GM19238 (cell line): Measurements from ENCODE around the gene PEX11A.

Experiments used
- DNase-seq: peaks from one replicate; pipeline ENCODE4 v3.0.0; 2011; ENCODE audit warnings: low spot score; ENCODE audit not compliant: insufficient read length

PEX11A gene

DNA sequence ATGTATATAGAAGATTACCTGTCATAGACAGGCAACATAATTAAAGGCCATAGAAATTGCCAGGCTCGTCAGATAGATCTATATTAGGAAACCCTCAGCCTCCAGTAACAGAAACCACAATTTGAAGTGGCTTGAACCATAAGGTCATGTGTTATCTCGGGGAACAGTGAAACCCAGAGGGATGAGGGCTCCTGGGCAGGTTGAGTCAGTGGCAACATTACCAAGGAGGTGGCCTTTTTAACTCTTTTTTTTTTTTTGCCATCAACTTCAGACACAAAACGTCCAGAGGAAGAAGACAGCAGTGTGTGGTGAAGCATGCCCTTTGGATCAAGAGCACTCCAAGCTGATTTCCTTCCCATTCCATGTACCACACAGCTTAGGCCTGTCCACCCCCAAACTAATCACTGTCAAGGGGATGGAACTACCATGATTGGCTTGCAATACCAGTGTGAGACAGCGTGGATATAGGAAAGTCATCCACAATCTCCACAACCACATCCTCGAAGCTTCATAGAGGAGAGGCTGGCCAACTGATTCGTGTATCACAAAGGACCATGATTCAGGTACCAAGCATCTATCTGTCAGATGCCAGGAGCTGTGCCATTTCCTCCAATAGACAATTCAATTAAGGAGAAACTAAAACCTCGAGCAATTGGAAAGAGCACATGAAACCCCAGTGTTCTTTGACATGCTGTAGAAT lies 34.3 kb downstream of the PEX11A start:
- no peak for DNase-seq

DNA sequence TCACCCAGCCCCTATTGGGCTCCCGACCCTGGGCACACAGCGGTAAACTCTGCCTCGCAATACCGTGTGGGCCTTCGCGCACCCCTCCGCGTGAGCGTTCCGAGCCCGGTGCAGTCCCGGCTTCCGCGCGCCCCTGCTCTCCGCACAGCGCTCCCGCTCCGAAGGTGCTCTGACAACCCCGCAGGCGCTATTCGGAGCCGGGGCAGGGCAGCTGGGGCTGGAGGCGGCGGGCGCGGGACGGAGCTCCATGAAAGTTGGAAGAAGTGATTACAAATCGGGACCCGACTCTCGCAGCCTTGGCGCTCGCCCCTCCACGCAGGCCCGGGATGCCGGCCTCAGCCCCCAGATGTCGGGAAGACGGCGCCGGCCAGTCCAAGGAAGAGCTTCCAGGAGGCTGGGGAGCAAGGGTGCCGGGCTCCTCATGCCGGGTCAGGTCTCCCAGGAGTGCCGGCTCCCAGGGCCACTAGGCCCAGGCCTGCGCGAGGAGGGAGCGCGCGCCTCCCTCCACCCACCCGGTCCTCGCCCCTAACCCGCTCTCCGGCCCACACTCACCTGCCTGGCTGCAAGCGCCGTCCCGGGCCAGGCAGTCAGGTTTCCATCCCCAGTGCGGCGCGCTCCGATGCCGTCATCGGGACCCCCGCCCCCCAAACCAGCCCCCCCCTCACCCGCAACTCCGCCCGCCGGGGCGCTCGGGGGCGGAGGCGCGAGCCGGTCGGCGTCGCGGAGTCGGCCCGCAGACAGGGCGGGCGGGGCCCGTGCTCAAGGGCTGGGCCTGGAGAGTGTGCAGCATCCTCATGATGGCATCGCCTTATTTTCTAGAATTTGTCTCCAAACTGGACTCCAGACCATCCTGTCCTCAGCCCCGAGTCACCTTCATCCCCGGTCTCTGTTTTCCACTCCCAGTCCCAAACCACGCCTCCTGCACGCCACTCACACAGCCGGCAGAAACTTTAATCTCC lies 35.4 kb downstream of the PEX11A start, which contains the start of gene KIF7:
Gene KIF7 (minus strand): TSS at position 621 of the 959 bp plus-strand sequence. CDS start 2,537 bp downstream, outside the sequence.
- DNase-seq = no peak

DNA sequence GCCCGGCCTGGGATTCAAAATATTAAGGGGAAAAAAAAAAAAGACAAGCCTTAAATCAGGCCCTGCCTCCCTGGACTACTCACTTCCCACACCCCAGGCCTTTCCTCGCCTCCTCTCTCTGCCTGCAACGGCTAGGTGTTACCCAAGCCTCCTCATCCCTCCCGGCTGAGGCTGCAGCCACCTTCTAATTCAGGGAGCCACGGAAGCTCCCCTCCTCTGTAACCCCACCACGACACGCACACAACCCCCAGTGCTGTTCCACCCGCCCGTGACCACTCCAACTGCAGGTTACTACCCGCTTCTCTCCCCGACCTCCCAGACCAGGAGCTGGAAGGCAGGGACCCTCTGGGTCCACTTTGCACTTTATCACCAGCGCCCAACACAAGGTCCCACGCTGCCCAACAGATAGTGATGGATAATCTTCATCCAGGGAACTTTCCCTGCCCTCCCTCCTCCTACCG lies 36.2 kb downstream of the PEX11A start:
- no peak for DNase-seq

DNA sequence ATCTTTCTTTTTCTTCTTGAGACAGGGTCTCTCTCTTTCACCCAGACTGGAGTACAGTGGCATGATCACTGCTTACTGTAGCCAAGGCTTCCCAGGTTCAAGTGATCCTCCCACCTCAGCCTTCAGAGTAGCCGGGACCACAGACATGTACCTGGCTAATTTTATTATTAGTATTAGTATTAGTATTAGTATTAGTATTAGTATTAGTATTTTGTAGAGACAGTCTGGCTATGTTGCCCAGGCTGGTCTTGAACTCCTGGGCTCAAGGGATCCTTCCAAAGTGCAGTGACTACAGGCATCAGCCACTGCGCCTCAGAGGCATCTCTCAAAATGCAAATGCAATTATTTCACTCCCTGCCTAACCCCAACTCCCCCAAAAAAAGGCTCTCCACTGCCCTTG lies 37.0 kb downstream of the PEX11A start:
- no peak for DNase-seq

DNA sequence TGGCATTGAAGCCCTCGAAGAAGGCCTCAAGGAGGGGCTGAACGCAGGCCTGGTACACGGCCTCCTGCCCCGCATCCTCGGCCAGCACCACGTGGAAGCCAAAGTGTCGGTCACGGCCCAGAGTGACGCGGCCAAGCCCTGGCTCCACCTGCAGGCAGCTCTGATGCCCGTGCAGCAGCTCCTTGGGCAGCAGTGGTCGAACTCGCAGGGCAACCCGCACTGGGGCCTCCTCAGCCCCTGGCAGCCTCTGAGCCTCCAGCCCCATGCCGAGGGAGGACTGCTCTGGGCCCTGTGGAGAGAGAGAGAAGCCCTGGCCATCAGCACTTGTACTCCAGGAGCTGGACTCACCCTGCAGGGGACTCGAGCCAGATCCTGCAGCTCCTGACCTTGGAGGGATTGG lies 37.9 kb downstream of the PEX11A start:
- DNase-seq = no peak

DNA sequence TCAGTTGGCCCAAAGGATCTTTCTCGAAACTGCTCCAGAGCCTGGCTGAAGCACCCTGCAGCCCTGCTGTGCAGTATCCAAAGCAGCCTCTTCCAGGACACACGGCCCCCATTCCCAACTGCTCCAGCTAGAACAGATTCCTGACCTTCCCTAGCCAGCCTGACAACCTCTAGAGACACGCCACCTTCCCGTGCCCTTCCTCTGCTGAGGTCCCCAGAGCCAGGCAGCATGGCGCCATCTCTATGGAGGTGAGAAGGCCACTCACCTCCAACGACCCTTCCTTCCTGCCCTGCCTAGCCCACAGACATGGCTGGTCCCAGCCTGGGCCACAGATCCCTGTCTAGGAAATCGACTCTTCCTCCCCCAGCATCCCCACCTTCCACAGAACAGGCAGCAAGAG lies 38.4 kb downstream of the PEX11A start:
- no peak for DNase-seq

DNA sequence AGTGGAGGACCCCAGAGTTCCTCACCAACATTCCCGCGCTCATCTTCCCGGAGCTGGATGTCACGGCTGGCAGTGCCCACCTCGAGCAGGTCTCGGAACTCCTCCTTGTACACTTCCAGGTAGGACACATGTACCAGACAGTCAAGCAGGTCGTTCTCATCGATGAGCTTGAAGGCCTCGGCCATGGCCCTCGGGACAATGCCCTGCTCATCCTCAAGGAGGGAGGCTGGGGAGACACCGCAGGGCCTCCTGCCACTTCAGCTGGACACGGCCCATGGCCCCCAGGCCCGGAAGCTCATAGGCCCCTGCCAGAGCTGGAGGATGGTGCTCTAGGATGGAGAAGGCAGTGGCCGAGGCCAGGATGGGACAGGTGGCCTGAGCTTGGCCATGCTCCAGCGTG lies 40.8 kb downstream of the PEX11A start:
- DNase-seq = no peak

DNA sequence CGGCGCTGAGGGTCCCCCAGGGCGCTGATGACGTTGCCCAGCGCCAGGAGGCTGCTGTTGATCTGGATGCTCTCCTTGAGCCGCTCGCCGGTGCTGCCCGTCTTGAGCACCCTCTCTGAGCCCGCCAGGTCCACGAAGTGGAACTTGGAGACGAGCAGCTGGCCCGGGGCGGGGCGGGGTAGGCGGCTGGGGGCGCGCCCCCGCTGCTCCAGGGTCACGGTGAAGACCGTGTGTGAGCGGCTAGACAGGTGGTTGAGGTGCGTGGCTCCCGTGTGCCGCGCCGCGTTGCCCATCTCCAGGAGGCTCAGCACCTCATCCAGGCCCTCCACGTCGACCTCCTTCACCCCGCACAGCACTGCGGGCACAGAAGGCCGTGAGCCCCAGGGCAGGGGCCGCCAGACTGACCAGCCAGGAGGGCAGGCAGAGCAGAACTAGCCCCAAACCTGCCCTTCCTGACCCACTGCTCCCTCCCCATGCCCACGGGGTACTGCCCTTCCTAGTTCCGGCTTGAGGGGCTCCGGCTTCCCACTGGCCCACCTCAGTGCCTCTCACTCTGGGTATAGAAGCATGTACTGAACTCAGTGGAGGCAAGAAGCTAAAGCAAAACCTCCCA lies 41.4 kb downstream of the PEX11A start:
- no peak for DNase-seq

DNA sequence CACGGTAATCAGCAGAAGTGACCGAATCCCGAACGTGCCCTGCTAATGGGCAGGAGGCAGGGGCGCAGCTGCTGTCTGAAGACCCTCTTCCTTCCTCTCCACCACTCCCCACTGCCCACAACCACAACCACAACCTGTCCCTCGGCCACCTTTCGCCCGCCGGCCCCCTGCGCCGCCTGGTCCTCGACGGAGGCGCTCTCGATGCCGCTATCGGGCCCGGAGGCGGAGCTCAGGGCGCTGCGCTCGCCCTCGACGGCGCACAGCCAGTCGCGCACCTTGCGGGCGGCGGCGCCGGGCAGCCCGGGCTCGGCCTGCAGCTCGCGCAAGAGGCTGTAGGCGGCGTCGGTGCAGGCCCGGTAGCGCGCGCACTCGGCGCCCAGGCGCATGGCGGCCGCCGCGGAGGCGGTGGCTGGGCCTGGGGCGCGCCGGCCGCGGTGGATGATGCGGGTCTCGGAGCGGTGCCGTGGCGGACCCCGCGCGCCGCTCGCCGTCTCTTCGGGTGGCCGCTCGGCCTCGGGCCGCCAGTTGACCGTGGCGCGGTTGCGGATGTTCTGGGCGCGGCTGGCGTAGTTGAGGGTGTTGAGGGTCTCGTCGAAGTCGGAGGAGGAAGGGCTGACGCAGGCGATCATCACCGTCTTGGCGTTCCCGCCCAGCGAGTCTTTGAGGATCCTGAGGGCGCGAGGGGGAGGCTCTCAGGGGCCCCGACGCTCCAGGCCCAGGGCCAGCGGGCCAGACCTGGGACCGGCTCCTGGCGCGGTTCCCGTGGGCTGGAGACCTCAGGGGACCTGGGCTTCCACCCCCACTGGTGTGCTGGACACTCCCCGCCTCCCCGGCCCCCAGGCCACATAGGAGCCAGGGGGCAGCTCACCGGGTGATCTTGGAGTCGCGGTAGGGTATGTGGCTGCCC lies 42.2 kb downstream of the PEX11A start:
- no peak for DNase-seq

DNA sequence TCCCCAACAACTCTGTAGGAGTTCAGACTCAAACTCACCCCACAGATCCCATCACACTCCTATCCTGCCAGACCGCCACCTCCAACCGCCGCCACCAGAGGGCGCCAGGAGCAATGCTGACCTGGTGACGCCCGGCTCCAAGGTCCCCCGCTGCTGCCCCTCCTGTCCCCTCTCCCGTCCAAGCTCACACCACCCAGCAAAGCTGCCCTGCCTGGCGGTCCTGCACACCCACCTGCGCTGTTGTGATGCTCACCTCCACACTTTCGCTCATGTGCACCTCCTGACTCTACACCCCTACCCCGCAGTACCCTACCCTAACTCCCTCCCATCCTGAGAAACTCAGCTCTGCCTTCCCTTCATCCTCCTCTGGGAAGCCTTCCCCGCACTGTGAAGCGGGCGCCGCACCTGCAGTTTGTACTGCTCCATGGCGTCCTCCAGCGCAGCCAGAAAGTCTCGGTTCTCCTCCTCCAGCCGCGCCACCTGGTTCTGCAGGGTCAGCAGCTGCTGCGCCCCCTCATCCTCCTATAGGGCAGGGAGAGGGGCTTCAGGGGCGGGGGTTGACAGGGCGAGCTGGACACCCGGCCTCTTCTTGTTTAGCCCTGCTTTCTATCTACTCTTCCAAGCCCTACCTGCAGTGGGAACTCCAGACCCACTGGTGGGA lies 43.2 kb downstream of the PEX11A start:
- peak; percentile 54 for DNase-seq

DNA sequence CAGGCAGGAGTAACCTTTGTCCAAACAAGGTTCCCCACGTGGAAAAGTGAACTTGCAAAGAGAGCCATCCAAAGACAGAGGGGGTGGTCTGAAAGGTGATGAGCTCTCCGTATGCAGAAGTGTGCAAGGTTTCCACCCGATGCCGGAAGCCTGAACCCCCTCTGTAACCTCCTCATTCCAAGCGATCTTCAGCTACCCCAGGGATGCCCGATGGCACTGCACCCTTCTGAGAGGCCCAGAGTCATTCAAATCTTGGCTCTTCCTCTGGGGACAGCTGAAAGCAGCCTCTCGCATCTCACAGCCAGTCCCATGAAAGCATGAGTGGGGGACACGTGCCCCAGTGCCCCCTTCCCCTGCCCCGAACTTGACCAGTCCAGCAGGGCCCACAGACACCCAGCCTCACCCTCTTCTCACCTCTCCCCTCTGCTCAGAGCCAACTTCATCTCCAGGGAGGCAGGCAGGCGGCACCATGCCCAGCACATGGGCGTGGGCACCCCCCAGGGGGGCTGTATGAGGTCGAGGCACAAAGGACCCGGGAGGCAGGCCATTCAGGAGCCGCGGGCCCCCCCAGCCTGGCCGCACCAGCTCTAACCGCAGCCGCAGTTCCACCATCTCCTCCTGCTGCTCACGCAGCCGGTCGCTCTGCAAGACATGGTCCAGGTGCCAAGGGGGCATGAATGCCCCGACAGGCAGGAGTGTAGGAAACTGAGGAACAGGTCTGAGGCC lies 44.0 kb downstream of the PEX11A start:
- no peak for DNase-seq

DNA sequence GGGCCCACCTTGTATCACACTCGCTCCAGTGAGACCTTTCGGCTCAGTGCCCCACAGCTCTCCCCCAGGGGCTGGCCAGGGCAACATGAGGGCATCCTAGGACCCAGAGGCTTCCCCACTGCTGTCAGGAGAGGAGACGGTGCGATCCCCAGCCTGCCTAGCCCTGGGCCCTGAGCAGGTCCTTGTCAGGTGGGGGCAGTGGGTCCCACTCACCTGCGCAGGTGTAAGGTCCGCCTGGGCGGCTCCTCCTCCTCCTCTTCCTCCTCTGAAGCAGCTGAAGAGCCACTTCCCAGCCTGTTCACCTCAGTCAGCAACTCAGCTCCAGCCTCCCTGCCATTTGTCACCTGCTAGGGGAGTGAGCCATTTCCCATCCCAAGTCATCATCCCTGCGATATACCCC lies 44.9 kb downstream of the PEX11A start:
- DNase-seq = no peak

DNA sequence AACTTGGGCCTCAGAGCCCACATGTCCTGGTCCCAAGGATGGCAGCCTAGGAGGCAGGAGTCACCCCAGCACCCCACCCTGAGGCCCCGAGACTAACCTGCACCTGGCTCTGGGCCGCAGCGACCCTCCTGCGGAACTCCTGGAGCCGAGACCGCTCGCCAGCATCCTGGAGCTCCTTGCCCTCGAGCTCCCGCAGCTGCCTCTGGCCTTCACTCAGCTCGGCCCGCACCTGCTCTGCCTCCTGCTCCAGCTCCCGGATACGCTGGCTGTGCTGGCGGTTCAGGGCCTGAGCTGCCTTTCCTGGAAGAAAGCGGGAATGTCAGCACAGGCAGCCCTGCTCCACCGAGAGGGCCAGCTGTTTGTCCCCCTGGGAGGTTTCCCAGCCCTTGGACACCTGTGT lies 48.4 kb downstream of the PEX11A start:
- no peak for DNase-seq

DNA sequence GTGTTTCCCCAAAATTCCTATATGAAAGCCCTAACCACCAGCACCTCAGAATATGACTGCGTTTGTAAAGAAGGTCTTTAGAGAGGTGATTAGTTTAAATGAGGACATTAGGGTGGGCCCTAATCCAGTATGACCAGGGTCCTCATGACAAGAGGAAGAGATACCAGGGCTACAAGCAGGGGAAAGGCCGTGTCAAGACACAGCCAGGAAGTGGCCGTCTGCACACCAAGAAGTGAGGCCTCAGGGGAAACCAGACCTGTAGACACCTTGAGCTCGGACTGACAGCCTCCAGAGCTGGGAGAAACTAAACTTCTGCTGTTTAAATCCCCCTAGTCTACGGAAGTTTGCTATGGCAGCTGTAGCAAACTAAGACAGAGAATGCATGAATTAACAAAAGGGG lies 49.5 kb downstream of the PEX11A start:
- DNase-seq = no peak

DNA sequence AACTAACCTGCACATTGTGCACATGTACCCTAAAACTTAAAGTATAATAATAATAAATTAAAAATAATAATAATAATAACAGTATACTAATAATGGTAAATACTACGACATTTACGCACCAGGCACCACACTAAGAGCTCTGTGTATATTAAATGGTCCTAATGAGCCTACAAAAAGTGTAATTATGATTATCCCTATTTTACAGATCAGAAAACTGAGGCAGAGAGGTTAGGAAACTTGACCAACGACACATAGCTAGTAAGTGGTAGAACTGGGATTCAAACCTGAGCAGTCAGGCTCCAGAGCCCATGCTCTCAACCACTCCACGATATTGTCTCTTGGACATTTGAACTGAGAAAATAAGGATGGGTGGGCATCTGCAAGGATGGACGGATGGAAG lies 50.3 kb downstream of the PEX11A start:
- DNase-seq = no peak

DNA sequence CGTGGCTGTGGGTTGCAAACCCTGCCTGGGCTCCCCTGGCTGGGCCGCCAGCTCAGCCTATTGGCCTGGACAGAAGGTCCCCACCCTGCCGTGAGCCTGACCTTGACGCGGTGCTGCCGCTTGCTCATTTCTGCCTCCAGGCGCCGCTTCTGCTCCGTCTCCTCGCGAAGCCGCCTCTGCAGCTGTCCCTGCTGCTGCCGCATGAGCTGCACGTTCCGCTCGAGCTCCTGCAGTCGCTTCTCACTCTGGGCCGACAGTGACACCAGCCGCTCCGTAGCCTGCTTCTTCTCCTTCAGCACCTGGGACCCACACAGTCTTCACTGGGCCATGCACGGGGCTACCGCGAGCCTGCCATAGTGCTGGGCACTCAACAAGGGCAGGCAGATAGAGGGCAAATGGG lies 57.0 kb downstream of the PEX11A start:
- DNase-seq = no peak

DNA sequence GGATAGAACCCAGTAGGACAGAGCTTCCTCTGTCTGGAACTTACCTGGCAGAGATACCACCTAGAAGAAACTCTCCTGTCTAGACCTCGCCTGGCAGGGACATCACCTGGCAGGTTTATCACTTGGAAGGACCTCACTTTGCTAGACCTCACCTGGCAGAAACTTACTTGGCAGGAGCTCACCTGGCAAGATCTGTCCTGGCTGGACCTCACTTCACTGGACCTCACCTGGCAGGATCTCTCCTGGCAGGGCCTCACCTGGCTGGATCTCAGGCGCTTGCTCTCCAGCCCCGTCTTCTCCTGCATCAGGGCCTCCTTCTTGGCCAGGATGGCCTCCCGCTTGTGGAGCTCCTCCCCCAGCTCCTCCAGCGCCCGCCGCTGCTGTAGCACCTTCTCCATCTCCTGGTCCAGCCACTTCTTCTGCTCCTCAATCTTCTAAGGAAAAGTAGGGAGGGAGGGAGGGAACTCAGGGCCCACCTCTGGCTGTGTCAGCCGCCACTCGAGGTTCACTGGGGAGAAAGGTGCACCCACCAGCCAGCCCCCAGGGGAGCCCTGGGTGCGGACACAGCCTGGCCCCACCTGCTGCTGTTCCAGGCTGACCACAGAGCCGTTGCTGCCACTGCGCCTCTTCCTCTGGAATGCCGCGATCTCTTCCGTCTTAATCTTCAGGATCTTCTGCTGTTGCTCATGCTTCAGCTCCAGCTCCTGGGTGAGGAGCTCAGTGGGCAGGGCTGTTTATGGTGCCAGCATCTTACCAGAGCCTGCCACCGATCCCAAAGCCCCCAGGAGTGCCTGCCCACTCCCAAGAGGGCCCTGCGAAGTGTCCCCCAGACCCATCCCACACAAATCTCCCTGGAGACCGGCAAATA lies 57.8 kb downstream of the PEX11A start:
- no peak for DNase-seq

DNA sequence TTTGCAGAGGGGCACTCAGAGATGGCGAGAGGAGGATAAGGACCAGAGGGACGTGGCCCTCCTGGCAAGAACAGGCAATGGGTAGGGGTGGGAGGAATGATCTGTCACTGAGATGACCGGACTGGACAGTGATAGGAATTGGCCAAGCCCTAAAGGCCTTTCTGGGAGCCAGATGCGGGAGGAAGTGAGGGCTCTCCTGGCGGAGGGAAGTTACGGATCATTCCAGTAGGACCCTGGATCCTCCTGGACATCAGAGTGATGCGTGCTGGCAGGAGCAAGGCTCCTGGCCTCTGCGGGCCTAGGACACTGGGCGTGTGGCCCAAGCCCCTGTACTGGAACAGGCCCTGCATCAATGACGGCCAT lies 58.7 kb downstream of the PEX11A start:
- DNase-seq = no peak
